ENCODE results near the gene FAM135A. TPM values are rescaled to one million over a fixed set of nuclear protein-coding genes. Genes with fewer than 3 reads are reported as not detected.

Gene FAM135A
- total RNA-seq, 3 donors from 2014 or later (not counting 1 experiment from before 2014, with no cell fraction given): 4.8 to 9.3 (median 5.0) TPM

- TF ChIP-seq, protein P1, sequence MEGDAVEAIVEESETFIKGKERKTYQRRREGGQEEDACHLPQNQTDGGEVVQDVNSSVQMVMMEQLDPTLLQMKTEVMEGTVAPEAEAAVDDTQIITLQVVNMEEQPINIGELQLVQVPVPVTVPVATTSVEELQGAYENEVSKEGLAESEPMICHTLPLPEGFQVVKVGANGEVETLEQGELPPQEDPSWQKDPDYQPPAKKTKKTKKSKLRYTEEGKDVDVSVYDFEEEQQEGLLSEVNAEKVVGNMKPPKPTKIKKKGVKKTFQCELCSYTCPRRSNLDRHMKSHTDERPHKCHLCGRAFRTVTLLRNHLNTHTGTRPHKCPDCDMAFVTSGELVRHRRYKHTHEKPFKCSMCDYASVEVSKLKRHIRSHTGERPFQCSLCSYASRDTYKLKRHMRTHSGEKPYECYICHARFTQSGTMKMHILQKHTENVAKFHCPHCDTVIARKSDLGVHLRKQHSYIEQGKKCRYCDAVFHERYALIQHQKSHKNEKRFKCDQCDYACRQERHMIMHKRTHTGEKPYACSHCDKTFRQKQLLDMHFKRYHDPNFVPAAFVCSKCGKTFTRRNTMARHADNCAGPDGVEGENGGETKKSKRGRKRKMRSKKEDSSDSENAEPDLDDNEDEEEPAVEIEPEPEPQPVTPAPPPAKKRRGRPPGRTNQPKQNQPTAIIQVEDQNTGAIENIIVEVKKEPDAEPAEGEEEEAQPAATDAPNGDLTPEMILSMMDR (IDR thresholded peaks at IDR 0.05): no peak
- Histone ChIP-seq H3K4me1 (ENCODE audit: control insufficient read depth, insufficient read depth, low read length) (peaks cover 15% of the 10 kb centered on the region), H3K27ac (ENCODE audit: low read length) (peak within 1 kb of the TSS; percentile 74), H3K36me3 (ENCODE audit: control insufficient read depth, insufficient read depth, low read length) (no peaks in the 10 kb centered on the region), H3K4me3 (ENCODE audit: low read length) (peak within 1 kb of the TSS; percentile 64), H3K9me3 (ENCODE audit: control insufficient read depth, insufficient read depth, low read length) (no peaks in the 10 kb centered on the region), H3K27me3 (ENCODE audit: control insufficient read depth, insufficient read depth, low read length) (no peaks in the 10 kb centered on the region)
- no peaks in the 10 kb centered on the region for H3K36me3 Mint-ChIP-seq
- intact Hi-C loops (cut with micrococcal nuclease): loop anchor here (1.0 kb wide), 2 partner anchors 100 to 154 kb away; partner anchors contain the start of genes FAM135A and SMAP1
- WGBS (ENCODE audit: insufficient coverage): under 1% methylated on average over 48 of the region's 49 CpGs
- peak within 1 kb of the TSS; percentile 54 to 84 for H3K27ac Mint-ChIP-seq
- H3K9me3 Mint-ChIP-seq: no peaks in the 10 kb centered on the region
- H3K27me3 Mint-ChIP-seq (ENCODE audit: low read depth in 2 of 2): peaks cover 8% of the 10 kb centered on the region in 2 donors
- DNase-seq (peak; percentile 93 to 97), ATAC-seq (peak; percentile 99)
- peaks cover 5 to 10% of the 10 kb centered on the region in 2 donors for H3K4me1 Mint-ChIP-seq
- peak within 1 kb of the TSS; percentile 91 for H3K4me3 Mint-ChIP-seq
Observed at GRCh38 chr6:70566751-70567382, 153.6 kb downstream of the FAM135A start, which contains the start of gene SDHAF4. SDHAF4 (plus strand) TSS chr6:70566930; CDS start chr6:70566941, 11 bp downstream.

DNA sequence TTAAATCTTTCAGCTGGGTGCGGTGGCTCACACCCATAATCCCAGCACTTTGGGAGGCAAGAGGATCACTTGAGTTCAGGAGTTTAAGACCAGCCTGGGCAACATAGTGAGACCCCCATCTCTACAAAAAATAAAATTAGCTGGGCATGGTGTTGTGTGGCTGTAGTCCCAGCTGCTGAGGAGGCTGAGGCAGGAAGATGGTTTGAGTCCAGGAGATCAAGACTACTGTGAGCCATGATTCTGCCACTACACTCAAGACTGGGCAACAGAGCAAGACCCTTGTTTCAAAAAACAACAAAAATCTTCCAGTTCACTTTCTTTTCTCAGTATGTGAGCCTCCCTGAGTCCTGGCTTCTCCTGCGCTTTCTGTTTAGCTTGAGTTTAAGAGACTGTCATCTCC, 161.3 kb downstream of the FAM135A start:
- H3K36me3 ChIP-seq (ENCODE audit: control insufficient read depth, insufficient read depth, low read length): no peaks in the 10 kb centered on the region
- H3K36me3 Mint-ChIP-seq: no peaks in the 10 kb centered on the region
- 98% methylated on average over 2 of the region's 2 CpGs for WGBS (ENCODE audit: insufficient coverage)
- no peaks in the 10 kb centered on the region for H3K4me1 ChIP-seq (ENCODE audit: control insufficient read depth, insufficient read depth, low read length)
- TF ChIP-seq, protein P1 (IDR thresholded peaks at IDR 0.05): no peak
- no peaks in the 10 kb centered on the region for H3K27me3 Mint-ChIP-seq (ENCODE audit: low read depth in 2 of 2)
- ATAC-seq: no peak
- no peak overlapping the region for H3K4me3 ChIP-seq (ENCODE audit: low read length)
- no peak overlapping the region for H3K27ac ChIP-seq (ENCODE audit: low read length)
- no peak overlapping the region for H3K4me3 Mint-ChIP-seq
- H3K27ac Mint-ChIP-seq: no peak overlapping the region
- H3K27me3 ChIP-seq (ENCODE audit: control insufficient read depth, insufficient read depth, low read length): no peaks in the 10 kb centered on the region
- no peaks in the 10 kb centered on the region for H3K9me3 Mint-ChIP-seq
- peaks cover 8 to 12% of the 10 kb centered on the region in 2 donors for H3K4me1 Mint-ChIP-seq
- DNase-seq: no peak
- intact Hi-C loops (cut with micrococcal nuclease): no loop called here
- H3K9me3 ChIP-seq (ENCODE audit: control insufficient read depth, insufficient read depth, low read length): no peaks in the 10 kb centered on the region

DNA sequence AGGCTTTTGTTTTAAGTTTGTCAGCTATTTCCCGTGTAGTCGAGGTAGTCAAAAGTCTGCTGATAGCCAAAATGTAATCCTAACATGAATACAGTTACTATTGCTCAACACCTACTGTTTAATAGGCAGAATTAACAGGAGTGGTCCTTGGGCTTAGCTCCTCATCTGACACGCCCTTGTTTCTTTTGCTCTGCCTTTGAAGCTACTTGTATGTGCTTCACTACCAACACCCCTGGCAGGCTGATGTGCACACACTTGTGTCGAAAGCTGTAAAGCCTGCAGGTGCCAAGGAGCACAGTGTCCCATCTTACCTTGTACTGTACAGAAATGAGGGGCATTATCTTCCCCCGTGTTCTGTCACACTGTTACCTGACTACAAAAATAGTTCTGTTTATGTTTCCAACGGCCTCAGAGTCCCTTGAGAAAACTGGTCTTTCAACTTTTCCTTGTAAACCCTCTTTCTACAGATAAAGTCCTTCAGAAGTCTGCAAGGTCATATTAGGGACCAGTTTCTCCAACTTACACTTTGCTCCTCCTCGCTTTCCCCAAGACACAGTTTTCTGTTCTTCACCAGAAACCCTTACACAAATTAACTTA, 162.7 kb downstream of the FAM135A start:
- H3K36me3 Mint-ChIP-seq: peaks cover 5% of the 10 kb centered on the region
- H3K36me3 ChIP-seq (ENCODE audit: control insufficient read depth, insufficient read depth, low read length): peaks cover 10% of the 10 kb centered on the region
- H3K4me1 ChIP-seq (ENCODE audit: control insufficient read depth, insufficient read depth, low read length): no peaks in the 10 kb centered on the region
- H3K4me3 ChIP-seq (ENCODE audit: low read length): no peak overlapping the region
- DNase-seq: no peak
- no peaks in the 10 kb centered on the region for H3K9me3 Mint-ChIP-seq
- H3K4me1 Mint-ChIP-seq: peaks cover 5 to 12% of the 10 kb centered on the region in 2 donors
- H3K27ac Mint-ChIP-seq: no peak overlapping the region
- no peak overlapping the region for H3K27ac ChIP-seq (ENCODE audit: low read length)
- H3K4me3 Mint-ChIP-seq: no peak overlapping the region
- no peaks in the 10 kb centered on the region for H3K27me3 ChIP-seq (ENCODE audit: control insufficient read depth, insufficient read depth, low read length)
- 89% methylated on average over 7 of the region's 7 CpGs for WGBS (ENCODE audit: insufficient coverage)
- TF ChIP-seq, protein P1 (IDR thresholded peaks at IDR 0.05): no peak
- no peaks in the 10 kb centered on the region for H3K9me3 ChIP-seq (ENCODE audit: control insufficient read depth, insufficient read depth, low read length)
- no peak for ATAC-seq
- intact Hi-C loops (cut with micrococcal nuclease): no loop called here
- H3K27me3 Mint-ChIP-seq (ENCODE audit: low read depth in 2 of 2): no peaks in the 10 kb centered on the region
